ENCODE results near the gene TAC1.
"Not testable (repeated sequence)": the region's sequence is repeated elsewhere in the genome, so short reads cannot be mapped to it uniquely, and the experiment has no call there.

Gene TAC1

GRCh38 chr7:97731736-97732564 lies at the start of gene TAC1:
Gene TAC1, plus strand, starts transcription at chr7:97732086. Its CDS starts 527 bp downstream, at chr7:97732613.
- DNase-seq (ENCODE audit: low read depth) = no peak

GRCh38 chr7:97685952-97686351 lies 45.9 kb upstream of the TAC1 start:
- DNase-seq (ENCODE audit: low read depth) = no peak

GRCh38 chr7:97693586-97693985 lies 38.3 kb upstream of the TAC1 start:
- DNase-seq (ENCODE audit: low read depth) = no peak

GRCh38 chr7:97694355-97694754 lies 37.5 kb upstream of the TAC1 start:
- no peak for DNase-seq (ENCODE audit: low read depth)

- DNase-seq (ENCODE audit: low read depth) = no peak
Measured at GRCh38 chr7:97697396-97697795, 34.5 kb upstream of the TAC1 start.

- no peak for DNase-seq (ENCODE audit: low read depth)
Measured at GRCh38 chr7:97722386-97722785, 9.5 kb upstream of the TAC1 start.

- DNase-seq (ENCODE audit: low read depth) = no peak
Measured at GRCh38 chr7:97732565-97733275, 834 bp downstream of the TAC1 start.

- no peak for DNase-seq (ENCODE audit: low read depth)
Measured at GRCh38 chr7:97733276-97734161, 1.6 kb downstream of the TAC1 start.

- no peak for DNase-seq (ENCODE audit: low read depth)
Measured at GRCh38 chr7:97734255-97734654, 2.4 kb downstream of the TAC1 start.

GRCh38 chr7:97735075-97735474 lies 3.2 kb downstream of the TAC1 start:
- DNase-seq (ENCODE audit: low read depth) = no peak

GRCh38 chr7:97748482-97748881 lies 16.6 kb downstream of the TAC1 start:
- DNase-seq (ENCODE audit: low read depth) = no peak

- DNase-seq (ENCODE audit: low read depth) = no peak
Measured at GRCh38 chr7:97751566-97751965, 19.7 kb downstream of the TAC1 start.

- no peak for DNase-seq (ENCODE audit: low read depth)
Measured at GRCh38 chr7:97752215-97752614, 20.3 kb downstream of the TAC1 start.

- DNase-seq (ENCODE audit: low read depth) = no peak
Measured at GRCh38 chr7:97757824-97758223, 25.9 kb downstream of the TAC1 start.

- no peak for DNase-seq (ENCODE audit: low read depth)
Measured at GRCh38 chr7:97770850-97771249, 39.0 kb downstream of the TAC1 start.

GRCh38 chr7:97771576-97771975 lies 39.7 kb downstream of the TAC1 start:
- DNase-seq (ENCODE audit: low read depth) = no peak

GRCh38 chr7:97772045-97772901 lies 40.4 kb downstream of the TAC1 start:
- DNase-seq (ENCODE audit: low read depth) = no peak

- not testable (repeated sequence) for DNase-seq (ENCODE audit: low read depth)
Measured at GRCh38 chr7:97786398-97786797, 54.5 kb downstream of the TAC1 start.
